ENCODE measurements around the gene PPIP5K1.

PPIP5K1 gene

DNA sequence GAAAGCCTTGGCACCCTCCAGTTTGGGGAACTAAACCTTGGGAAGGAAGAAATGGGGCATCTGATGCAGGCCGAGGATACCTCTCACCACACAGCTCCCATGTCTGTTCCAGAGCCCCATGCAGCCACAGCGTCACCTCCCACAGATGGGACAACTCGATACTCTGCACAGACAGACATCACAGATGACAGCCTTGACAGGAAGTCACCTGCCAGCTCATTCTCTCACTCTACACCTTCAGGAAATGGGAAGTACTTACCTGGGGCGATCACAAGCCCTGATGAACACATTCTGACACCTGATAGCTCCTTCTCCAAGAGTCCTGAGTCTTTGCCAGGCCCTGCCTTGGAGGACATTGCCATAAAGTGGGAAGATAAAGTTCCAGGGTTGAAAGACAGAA lies 64.9 kb downstream of the PPIP5K1 start:
- H2AK5ac ChIP-seq (ENCODE audit: low read length) = no peak overlapping the region
- no peak overlapping the region for H4K5ac ChIP-seq (ENCODE audit: low read length)
- no CpG with 5 or more reads among the region's 4 CpGs for WGBS (ENCODE audit: extremely low coverage, insufficient coverage, low lambda C conversion rate)
- no peak overlapping the region for H3K4me2 ChIP-seq (ENCODE audit: low read length)
- H3K23ac ChIP-seq (ENCODE audit: low read length) = no peak overlapping the region
- H3K27ac ChIP-seq (ENCODE audit: low read depth, low read length) = no peak overlapping the region
- no peak overlapping the region for H4K8ac ChIP-seq (ENCODE audit: low read depth, low read length)
- H2BK5ac ChIP-seq (ENCODE audit: low read length) = no peak overlapping the region
- no peak overlapping the region for H3K56ac ChIP-seq (ENCODE audit: low read length)
- no peaks in the 10 kb centered on the region for H3K36me3 ChIP-seq (ENCODE audit: control insufficient read depth, insufficient read depth, low read length)
- no peaks in the 10 kb centered on the region for H3K27me3 ChIP-seq (ENCODE audit: insufficient read depth, low read length, poor library complexity)
- no peak overlapping the region for H2BK15ac ChIP-seq (replicated peaks; ENCODE audit: low read depth)
- H3K4ac ChIP-seq (ENCODE audit: low read depth, low read length) = no peak overlapping the region
- no peak for DNase-seq
- no peaks in the 10 kb centered on the region for H3K79me1 ChIP-seq (ENCODE audit: low read length)
- H3K4me1 ChIP-seq (ENCODE audit: control insufficient read depth, low read depth, low read length) = no peaks in the 10 kb centered on the region
- H3K18ac ChIP-seq (ENCODE audit: low read length) = no peak overlapping the region
- H2BK120ac ChIP-seq (ENCODE audit: low read depth, low read length) = no peak overlapping the region
- no peaks in the 10 kb centered on the region for H3K79me2 ChIP-seq (ENCODE audit: control insufficient read depth, insufficient read depth, low read length)
- no peak overlapping the region for H3K9ac ChIP-seq (ENCODE audit: low read length)
- no peak overlapping the region for H3K4me3 ChIP-seq (ENCODE audit: low read length)

DNA sequence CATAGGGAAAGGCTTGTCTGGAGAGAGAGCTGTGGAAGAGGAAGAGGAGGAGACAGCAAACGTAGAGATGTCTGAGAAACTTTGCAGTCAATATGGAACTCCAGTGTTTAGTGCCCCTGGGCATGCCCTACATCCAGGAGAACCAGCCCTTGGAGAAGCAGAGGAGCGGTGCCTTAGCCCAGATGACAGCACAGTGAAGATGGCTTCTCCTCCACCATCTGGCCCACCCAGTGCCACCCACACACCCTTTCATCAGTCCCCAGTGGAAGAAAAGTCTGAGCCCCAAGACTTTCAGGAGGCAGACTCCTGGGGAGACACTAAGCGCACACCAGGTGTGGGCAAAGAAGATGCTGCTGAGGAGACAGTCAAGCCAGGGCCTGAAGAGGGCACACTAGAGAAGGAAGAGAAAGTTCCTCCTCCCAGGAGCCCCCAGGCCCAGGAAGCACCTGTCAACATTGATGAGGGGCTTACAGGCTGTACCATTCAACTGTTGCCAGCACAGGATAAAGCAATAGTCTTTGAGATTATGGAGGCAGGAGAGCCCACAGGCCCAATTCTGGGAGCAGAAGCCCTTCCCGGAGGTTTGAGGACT lies 65.7 kb downstream of the PPIP5K1 start:
- Histone ChIP-seq H2BK5ac (ENCODE audit: low read length) (no peak overlapping the region), H3K23ac (ENCODE audit: low read length) (no peak overlapping the region), H3K4me3 (ENCODE audit: low read length) (no peak overlapping the region), H3K4ac (ENCODE audit: low read depth, low read length) (no peak overlapping the region), H4K5ac (ENCODE audit: low read length) (no peak overlapping the region), H3K56ac (ENCODE audit: low read length) (no peak overlapping the region), H3K36me3 (ENCODE audit: control insufficient read depth, insufficient read depth, low read length) (no peaks in the 10 kb centered on the region), H2BK120ac (ENCODE audit: low read depth, low read length) (no peak overlapping the region), H3K79me2 (ENCODE audit: control insufficient read depth, insufficient read depth, low read length) (no peaks in the 10 kb centered on the region), H3K4me2 (ENCODE audit: low read length) (no peak overlapping the region), H3K4me1 (ENCODE audit: control insufficient read depth, low read depth, low read length) (no peaks in the 10 kb centered on the region), H3K9ac (ENCODE audit: low read length) (no peak overlapping the region), H3K79me1 (ENCODE audit: low read length) (no peaks in the 10 kb centered on the region), H3K27ac (ENCODE audit: low read depth, low read length) (no peak overlapping the region), H2BK15ac (replicated peaks; ENCODE audit: low read depth) (no peak overlapping the region), H3K27me3 (ENCODE audit: insufficient read depth, low read length, poor library complexity) (no peaks in the 10 kb centered on the region), H4K8ac (ENCODE audit: low read depth, low read length) (no peak overlapping the region), H3K18ac (ENCODE audit: low read length) (no peak overlapping the region), H2AK5ac (ENCODE audit: low read length) (no peak overlapping the region)
- no CpG with 5 or more reads among the region's 4 CpGs for whole genome bisulfite sequencing (ENCODE audit: extremely low coverage, insufficient coverage, low lambda C conversion rate)
- DNase-seq = no peak

DNA sequence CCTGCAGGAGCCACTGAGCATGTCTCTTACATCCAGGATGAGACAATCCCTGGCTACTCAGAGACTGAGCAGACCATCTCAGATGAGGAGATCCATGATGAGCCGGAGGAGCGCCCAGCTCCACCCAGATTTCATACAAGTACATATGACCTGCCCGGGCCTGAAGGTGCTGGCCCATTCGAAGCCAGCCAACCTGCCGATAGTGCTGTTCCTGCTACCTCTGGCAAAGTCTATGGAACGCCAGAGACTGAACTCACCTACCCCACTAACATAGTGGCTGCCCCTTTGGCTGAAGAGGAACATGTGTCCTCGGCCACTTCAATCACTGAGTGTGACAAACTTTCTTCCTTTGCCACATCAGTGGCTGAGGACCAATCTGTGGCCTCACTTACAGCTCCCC lies 66.4 kb downstream of the PPIP5K1 start:
- Histone ChIP-seq H3K4me1 (ENCODE audit: control insufficient read depth, low read depth, low read length) (no peaks in the 10 kb centered on the region), H3K79me2 (ENCODE audit: control insufficient read depth, insufficient read depth, low read length) (no peaks in the 10 kb centered on the region), H4K8ac (ENCODE audit: low read depth, low read length) (no peak overlapping the region), H3K23ac (ENCODE audit: low read length) (no peak overlapping the region), H3K4ac (ENCODE audit: low read depth, low read length) (no peak overlapping the region), H3K56ac (ENCODE audit: low read length) (no peak overlapping the region), H3K79me1 (ENCODE audit: low read length) (no peaks in the 10 kb centered on the region), H2AK5ac (ENCODE audit: low read length) (no peak overlapping the region), H3K27ac (ENCODE audit: low read depth, low read length) (no peak overlapping the region), H2BK5ac (ENCODE audit: low read length) (no peak overlapping the region), H3K4me3 (ENCODE audit: low read length) (no peak overlapping the region), H2BK15ac (replicated peaks; ENCODE audit: low read depth) (no peak overlapping the region), H3K9ac (ENCODE audit: low read length) (no peak overlapping the region), H2BK120ac (ENCODE audit: low read depth, low read length) (no peak overlapping the region), H4K5ac (ENCODE audit: low read length) (no peak overlapping the region), H3K36me3 (ENCODE audit: control insufficient read depth, insufficient read depth, low read length) (no peaks in the 10 kb centered on the region), H3K27me3 (ENCODE audit: insufficient read depth, low read length, poor library complexity) (peaks cover 1% of the 10 kb centered on the region), H3K18ac (ENCODE audit: low read length) (no peak overlapping the region), H3K4me2 (ENCODE audit: low read length) (no peak overlapping the region)
- no CpG with 5 or more reads among the region's 7 CpGs for WGBS (ENCODE audit: extremely low coverage, insufficient coverage, low lambda C conversion rate)
- DNase-seq = no peak

DNA sequence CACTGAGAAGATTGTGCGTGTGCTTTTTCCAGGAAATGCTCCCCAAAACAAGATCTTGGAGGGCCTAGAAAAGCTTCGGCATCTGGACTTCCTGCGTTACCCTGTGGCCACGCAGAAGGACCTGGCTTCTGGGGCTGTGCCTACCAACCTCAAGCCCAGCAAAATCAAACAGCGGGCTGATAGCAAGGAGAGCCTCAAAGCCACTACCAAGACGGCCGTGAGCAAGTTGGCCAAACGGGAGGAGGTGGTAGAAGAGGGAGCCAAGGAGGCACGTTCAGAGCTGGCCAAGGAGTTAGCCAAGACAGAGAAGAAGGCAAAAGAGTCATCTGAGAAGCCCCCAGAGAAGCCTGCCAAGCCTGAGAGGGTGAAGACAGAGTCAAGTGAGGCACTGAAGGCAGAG lies 67.8 kb downstream of the PPIP5K1 start:
- no CpG with 5 or more reads among the region's 9 CpGs for WGBS (ENCODE audit: extremely low coverage, insufficient coverage, low lambda C conversion rate)
- H3K36me3 ChIP-seq (ENCODE audit: control insufficient read depth, insufficient read depth, low read length) = no peaks in the 10 kb centered on the region
- no peak overlapping the region for H3K23ac ChIP-seq (ENCODE audit: low read length)
- no peak overlapping the region for H3K4me2 ChIP-seq (ENCODE audit: low read length)
- no peak overlapping the region for H3K27ac ChIP-seq (ENCODE audit: low read depth, low read length)
- H4K5ac ChIP-seq (ENCODE audit: low read length) = no peak overlapping the region
- no peak overlapping the region for H2BK15ac ChIP-seq (replicated peaks; ENCODE audit: low read depth)
- H3K79me1 ChIP-seq (ENCODE audit: low read length) = no peaks in the 10 kb centered on the region
- H3K4me1 ChIP-seq (ENCODE audit: control insufficient read depth, low read depth, low read length) = peaks cover 4% of the 10 kb centered on the region
- no peak overlapping the region for H3K56ac ChIP-seq (ENCODE audit: low read length)
- H2BK120ac ChIP-seq (ENCODE audit: low read depth, low read length) = no peak overlapping the region
- H4K8ac ChIP-seq (ENCODE audit: low read depth, low read length) = no peak overlapping the region
- H2AK5ac ChIP-seq (ENCODE audit: low read length) = no peak overlapping the region
- H3K79me2 ChIP-seq (ENCODE audit: control insufficient read depth, insufficient read depth, low read length) = no peaks in the 10 kb centered on the region
- no peak overlapping the region for H3K9ac ChIP-seq (ENCODE audit: low read length)
- H3K4me3 ChIP-seq (ENCODE audit: low read length) = no peak overlapping the region
- no peak for DNase-seq
- no peak overlapping the region for H3K18ac ChIP-seq (ENCODE audit: low read length)
- peaks cover 1% of the 10 kb centered on the region for H3K27me3 ChIP-seq (ENCODE audit: insufficient read depth, low read length, poor library complexity)
- no peak overlapping the region for H2BK5ac ChIP-seq (ENCODE audit: low read length)
- no peak overlapping the region for H3K4ac ChIP-seq (ENCODE audit: low read depth, low read length)

DNA sequence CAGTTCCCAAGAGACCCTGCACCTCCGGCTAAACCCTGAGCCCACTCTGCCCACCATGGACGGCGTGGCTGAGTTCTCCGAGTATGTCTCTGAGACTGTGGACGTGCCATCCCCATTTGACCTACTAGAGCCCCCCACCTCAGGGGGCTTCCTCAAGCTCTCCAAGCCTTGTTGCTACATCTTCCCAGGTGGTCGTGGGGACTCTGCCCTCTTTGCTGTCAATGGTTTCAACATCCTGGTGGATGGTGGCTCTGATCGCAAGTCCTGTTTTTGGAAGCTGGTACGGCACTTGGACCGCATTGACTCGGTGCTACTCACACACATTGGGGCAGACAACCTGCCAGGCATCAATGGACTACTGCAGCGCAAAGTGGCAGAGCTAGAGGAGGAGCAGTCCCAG lies 68.6 kb downstream of the PPIP5K1 start:
- H3K4me3 ChIP-seq (ENCODE audit: low read length) = no peak overlapping the region
- no peak overlapping the region for H3K18ac ChIP-seq (ENCODE audit: low read length)
- no CpG with 5 or more reads among the region's 11 CpGs for WGBS (ENCODE audit: extremely low coverage, insufficient coverage, low lambda C conversion rate)
- no peaks in the 10 kb centered on the region for H3K79me1 ChIP-seq (ENCODE audit: low read length)
- H3K9ac ChIP-seq (ENCODE audit: low read length) = no peak overlapping the region
- H3K4me2 ChIP-seq (ENCODE audit: low read length) = no peak overlapping the region
- H3K4ac ChIP-seq (ENCODE audit: low read depth, low read length) = no peak overlapping the region
- DNase-seq = no peak
- H3K56ac ChIP-seq (ENCODE audit: low read length) = no peak overlapping the region
- H3K23ac ChIP-seq (ENCODE audit: low read length) = no peak overlapping the region
- H3K36me3 ChIP-seq (ENCODE audit: control insufficient read depth, insufficient read depth, low read length) = no peaks in the 10 kb centered on the region
- no peak overlapping the region for H4K8ac ChIP-seq (ENCODE audit: low read depth, low read length)
- H3K27me3 ChIP-seq (ENCODE audit: insufficient read depth, low read length, poor library complexity) = peaks cover 1% of the 10 kb centered on the region
- no peaks in the 10 kb centered on the region for H3K79me2 ChIP-seq (ENCODE audit: control insufficient read depth, insufficient read depth, low read length)
- H2BK120ac ChIP-seq (ENCODE audit: low read depth, low read length) = no peak overlapping the region
- no peak overlapping the region for H2AK5ac ChIP-seq (ENCODE audit: low read length)
- H2BK5ac ChIP-seq (ENCODE audit: low read length) = no peak overlapping the region
- no peak overlapping the region for H3K27ac ChIP-seq (ENCODE audit: low read depth, low read length)
- peaks cover 8% of the 10 kb centered on the region for H3K4me1 ChIP-seq (ENCODE audit: control insufficient read depth, low read depth, low read length)
- no peak overlapping the region for H2BK15ac ChIP-seq (replicated peaks; ENCODE audit: low read depth)
- no peak overlapping the region for H4K5ac ChIP-seq (ENCODE audit: low read length)

DNA sequence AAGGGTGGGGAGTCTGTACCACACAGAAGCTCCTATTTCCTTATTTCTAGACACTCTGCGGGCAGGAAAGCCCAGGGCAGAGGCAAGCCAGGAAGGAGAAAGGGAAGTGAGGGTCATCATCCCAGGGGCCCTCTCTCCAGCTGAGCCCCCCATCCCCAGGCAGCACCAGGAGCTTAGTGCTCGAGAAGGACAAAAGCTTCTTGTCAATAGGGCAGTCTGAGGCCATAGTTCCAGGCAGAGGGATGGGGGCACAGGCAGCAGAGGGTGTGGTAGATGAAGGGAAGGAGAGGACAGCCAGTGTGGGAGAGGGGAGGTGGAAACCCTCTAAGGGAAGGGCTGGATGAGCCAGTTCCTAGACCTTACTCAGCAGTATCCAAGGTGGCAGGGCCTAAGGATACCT lies 69.9 kb downstream of the PPIP5K1 start:
- Histone ChIP-seq H3K4ac (ENCODE audit: low read depth, low read length) (no peak overlapping the region), H4K5ac (ENCODE audit: low read length) (no peak overlapping the region), H3K36me3 (ENCODE audit: control insufficient read depth, insufficient read depth, low read length) (no peaks in the 10 kb centered on the region), H3K4me1 (ENCODE audit: control insufficient read depth, low read depth, low read length) (peaks cover 12% of the 10 kb centered on the region), H4K8ac (ENCODE audit: low read depth, low read length) (no peak overlapping the region), H3K79me2 (ENCODE audit: control insufficient read depth, insufficient read depth, low read length) (no peaks in the 10 kb centered on the region), H2AK5ac (ENCODE audit: low read length) (no peak overlapping the region), H3K27ac (ENCODE audit: low read depth, low read length) (no peak overlapping the region), H3K4me3 (ENCODE audit: low read length) (no peak overlapping the region), H2BK120ac (ENCODE audit: low read depth, low read length) (no peak overlapping the region), H2BK15ac (replicated peaks; ENCODE audit: low read depth) (no peak overlapping the region), H3K27me3 (ENCODE audit: insufficient read depth, low read length, poor library complexity) (peaks cover 1% of the 10 kb centered on the region), H2BK5ac (ENCODE audit: low read length) (no peak overlapping the region), H3K23ac (ENCODE audit: low read length) (no peak overlapping the region), H3K56ac (ENCODE audit: low read length) (no peak overlapping the region), H3K9ac (ENCODE audit: low read length) (no peak overlapping the region), H3K4me2 (ENCODE audit: low read length) (no peak overlapping the region), H3K79me1 (ENCODE audit: low read length) (no peaks in the 10 kb centered on the region), H3K18ac (ENCODE audit: low read length) (no peak overlapping the region)
- WGBS (ENCODE audit: extremely low coverage, insufficient coverage, low lambda C conversion rate) = no CpG with 5 or more reads among the region's 2 CpGs
- DNase-seq = no peak

All from mesendoderm (in vitro differentiated cells).